Measurements from ENCODE around the gene EIF2S3. TPM values are rescaled to one million over a fixed set of nuclear protein-coding genes. Genes with fewer than 3 reads are reported as not detected.
A peak's percentile ranks its signal among the peaks of the same experiment; 100 is the strongest.
"Not testable (repeated sequence)": the region's sequence is repeated elsewhere in the genome, so short reads cannot be mapped to it uniquely, and the experiment has no call there.

EIF2S3 gene
- total and polyA plus RNA-seq, 4 donors, result 62.5 to 249 (median 105) TPM

- DNase-seq, result peak in 1 of 3 donors; percentile 18
- no peak for ATAC-seq (ENCODE audit: insufficient read depth, low FRiP score)
- no peak overlapping the region for H3K27ac ChIP-seq (ENCODE audit: low read depth in 1 of 2, low read length in 1 of 2)
- H3K27me3 ChIP-seq (ENCODE audit: control insufficient read depth in 3 of 3, insufficient read depth in 3 of 3, low read length in 2 of 3), result peaks cover 0 to 18% (median 14%) of the 10 kb centered on the region in 3 donors
- no peaks in the 10 kb centered on the region for H3K36me3 ChIP-seq (ENCODE audit: control insufficient read depth in 4 of 4, insufficient read depth in 4 of 4, low read length in 4 of 4)
- no peak overlapping the region for H3K9ac ChIP-seq (ENCODE audit: insufficient read depth in 1 of 2, low read length in 2 of 2)
- no peak overlapping the region for H3K4me3 ChIP-seq
- no peaks in the 10 kb centered on the region for H3K4me1 ChIP-seq (ENCODE audit: control insufficient read depth in 5 of 5, insufficient read depth in 5 of 5, low read length in 5 of 5)
- no peaks in the 10 kb centered on the region for H3K9me3 ChIP-seq (ENCODE audit: control insufficient read depth in 4 of 4, insufficient read depth in 3 of 4, low read length in 3 of 4)
- WGBS, 2 donors, result 68 to 74% methylated on average over 5 of the region's 5 CpGs
- no peak for TF ChIP-seq CTCF (IDR thresholded peaks at IDR 0.05; ENCODE audit: control extremely low read depth, extremely low read depth)
These were observed 20.3 kb upstream of the EIF2S3 start for GRCh38 chrX:24034485-24034884.

- Histone ChIP-seq H3K27me3 (ENCODE audit: control insufficient read depth in 3 of 3, insufficient read depth in 3 of 3, low read length in 2 of 3) (peaks cover 0 to 4% (median 1%) of the 10 kb centered on the region in 3 donors), H3K9me3 (ENCODE audit: control insufficient read depth in 4 of 4, insufficient read depth in 3 of 4, low read length in 3 of 4) (no peaks in the 10 kb centered on the region), H3K4me3 (no peak overlapping the region), H3K27ac (ENCODE audit: low read depth in 1 of 2, low read length in 1 of 2) (no peak overlapping the region), H3K36me3 (ENCODE audit: control insufficient read depth in 4 of 4, insufficient read depth in 4 of 4, low read length in 4 of 4) (no peaks in the 10 kb centered on the region), H3K9ac (ENCODE audit: insufficient read depth in 1 of 2, low read length in 2 of 2) (no peak overlapping the region), H3K4me1 (ENCODE audit: control insufficient read depth in 5 of 5, insufficient read depth in 5 of 5, low read length in 5 of 5) (no peaks in the 10 kb centered on the region)
- WGBS, 2 donors, result 69 to 85% methylated on average over 4 of the region's 4 CpGs
- ATAC-seq (ENCODE audit: insufficient read depth, low FRiP score) (no peak), DNase-seq (no peak)
- TF ChIP-seq CTCF (IDR thresholded peaks at IDR 0.05; ENCODE audit: control extremely low read depth, extremely low read depth), result no peak
These were observed 17.0 kb upstream of the EIF2S3 start for GRCh38 chrX:24037729-24038128.

GRCh38 chrX:24046060-24046459, 8.7 kb upstream of the EIF2S3 start:
- not testable (repeated sequence) for H3K36me3 ChIP-seq (ENCODE audit: control insufficient read depth in 4 of 4, insufficient read depth in 4 of 4, low read length in 4 of 4); DNase-seq; H3K27me3 ChIP-seq (ENCODE audit: control insufficient read depth in 3 of 3, insufficient read depth in 3 of 3, low read length in 2 of 3); ATAC-seq (ENCODE audit: insufficient read depth, low FRiP score); H3K4me3 ChIP-seq; H3K9me3 ChIP-seq (ENCODE audit: control insufficient read depth in 4 of 4, insufficient read depth in 3 of 4, low read length in 3 of 4); H3K4me1 ChIP-seq (ENCODE audit: control insufficient read depth in 5 of 5, insufficient read depth in 5 of 5, low read length in 5 of 5); H3K9ac ChIP-seq (ENCODE audit: insufficient read depth in 1 of 2, low read length in 2 of 2); H3K27ac ChIP-seq (ENCODE audit: low read depth in 1 of 2, low read length in 1 of 2)

- DNase-seq; H3K4me3 ChIP-seq; ATAC-seq (ENCODE audit: insufficient read depth, low FRiP score); H3K9me3 ChIP-seq (ENCODE audit: control insufficient read depth in 4 of 4, insufficient read depth in 3 of 4, low read length in 3 of 4); H3K36me3 ChIP-seq (ENCODE audit: control insufficient read depth in 4 of 4, insufficient read depth in 4 of 4, low read length in 4 of 4); H3K4me1 ChIP-seq (ENCODE audit: control insufficient read depth in 5 of 5, insufficient read depth in 5 of 5, low read length in 5 of 5); H3K27ac ChIP-seq (ENCODE audit: low read depth in 1 of 2, low read length in 1 of 2); H3K27me3 ChIP-seq (ENCODE audit: control insufficient read depth in 3 of 3, insufficient read depth in 3 of 3, low read length in 2 of 3); H3K9ac ChIP-seq (ENCODE audit: insufficient read depth in 1 of 2, low read length in 2 of 2): not testable (repeated sequence)
- 95 to 96% methylated on average over 9 to 24 of the region's 24 CpGs for WGBS, 2 donors
These were observed 5.1 kb upstream of the EIF2S3 start for GRCh38 chrX:24049643-24050042.

GRCh38 chrX:24050522-24051318, 4.0 kb upstream of the EIF2S3 start:
- DNase-seq; H3K4me3 ChIP-seq; H3K27ac ChIP-seq (ENCODE audit: low read depth in 1 of 2, low read length in 1 of 2); ATAC-seq (ENCODE audit: insufficient read depth, low FRiP score); H3K36me3 ChIP-seq (ENCODE audit: control insufficient read depth in 4 of 4, insufficient read depth in 4 of 4, low read length in 4 of 4); H3K4me1 ChIP-seq (ENCODE audit: control insufficient read depth in 5 of 5, insufficient read depth in 5 of 5, low read length in 5 of 5); H3K9me3 ChIP-seq (ENCODE audit: control insufficient read depth in 4 of 4, insufficient read depth in 3 of 4, low read length in 3 of 4); H3K9ac ChIP-seq (ENCODE audit: insufficient read depth in 1 of 2, low read length in 2 of 2); H3K27me3 ChIP-seq (ENCODE audit: control insufficient read depth in 3 of 3, insufficient read depth in 3 of 3, low read length in 2 of 3): not testable (repeated sequence)
- WGBS, 2 donors, result 81 to 87% methylated on average over 21 to 26 of the region's 26 CpGs

All from lung (tissue), 12 donors.